ENCODE data around the gene APLP2. TPM values are rescaled to one million over a fixed set of nuclear protein-coding genes. Genes with fewer than 3 reads are reported as not detected.

The APLP2 gene
- total and polyA plus RNA-seq, 2 of the 4 experiments (the other 2 are of a cell fraction), result 127 to 235 TPM

- ChIA-PET CTCF (no interaction called here), POLR2A (ENCODE audit: unreplicated experiment) (no interaction called here)
- no TSS peak for BruUV-seq (replicated peaks)
- Histone ChIP-seq H3K4me3 (ENCODE audit: insufficient read depth, low read depth, low read length) (no peak overlapping the region), H3K14ac (replicated peaks; ENCODE audit: low read depth, low read length) (no peak overlapping the region), H2BK20ac (ENCODE audit: low read depth, low read length) (no peak overlapping the region), H3K36me3 (ENCODE audit: control insufficient read depth, insufficient read depth, low read length) (0 out of 2 replicates have a peak, but pooled peaks cover 2% of the 10 kb centered on the region), H3K9me3 (ENCODE audit: control insufficient read depth, insufficient read depth, low read length) (no peaks in the 10 kb centered on the region), H2AK9ac (replicated peaks; ENCODE audit: low read depth, low read length, poor library complexity) (no peak overlapping the region), H2BK120ac (ENCODE audit: low read depth, low read length) (no peak overlapping the region), H3K79me1 (ENCODE audit: low read depth in 1 of 2, low read length in 2 of 2) (peaks cover 20 to 40% of the 10 kb centered on the region in 2 experiments), H3K27ac (ENCODE audit: insufficient read depth, low read length) (no peak overlapping the region), H4K91ac (ENCODE audit: insufficient read depth, low read depth, low read length) (no peak overlapping the region), H2AFZ (replicated peaks; ENCODE audit: low read length, poor library complexity) (no peak overlapping the region), H2AK5ac (ENCODE audit: low read depth, low read length) (no peak overlapping the region), H3K4ac (ENCODE audit: low read depth, low read length) (no peak overlapping the region), H3K9ac (ENCODE audit: low read depth, low read length) (no peak overlapping the region), H2BK5ac (ENCODE audit: low read depth, low read length, poor library complexity, severe bottlenecking) (no peak overlapping the region), H3K9me1 (ENCODE audit: insufficient read depth, low read length) (peaks cover 10% of the 10 kb centered on the region), H3K18ac (ENCODE audit: low read depth, low read length) (no peak overlapping the region), H3K23ac (ENCODE audit: low read depth, low read length) (no peak overlapping the region), H4K8ac (ENCODE audit: low read depth in 2 of 2, low read length in 2 of 2) (no peak overlapping the region), H3K27me3 (ENCODE audit: control insufficient read depth, insufficient read depth, low read length) (peaks cover 4% of the 10 kb centered on the region), H3K4me2 (ENCODE audit: low read depth, low read length) (no peak overlapping the region), H2BK15ac (ENCODE audit: low read depth, low read length) (no peak overlapping the region), H3K4me1 (ENCODE audit: control insufficient read depth, insufficient read depth, low read length) (peaks cover 5% of the 10 kb centered on the region), H4K5ac (ENCODE audit: low read depth, low read length) (no peak overlapping the region), H3K56ac (ENCODE audit: extremely low read depth, insufficient read depth, low read length) (no peak overlapping the region), H4K20me1 (ENCODE audit: insufficient read depth, low read length) (peaks cover 57% of the 10 kb centered on the region)
- no peak for ATAC-seq (ENCODE audit: low read depth)
- DNase-seq, result no peak
- in situ Hi-C loops (cut with MboI; ENCODE audit: low sequenced_read_pairs) (no loop called here), intact Hi-C loops (cut with micrococcal nuclease) (no loop called here), dilution Hi-C loops (cut with HindIII; ENCODE audit: low sequenced_read_pairs, unreplicated experiment) (no loop called here)
- WGBS, 2 experiments (ENCODE audit: extremely low coverage in 2 of 2, insufficient read length in 1 of 2), result 86% methylated on average over 1 of the region's 4 CpGs; no CpG with 5 or more reads in 1 of the 2 experiments
- TF ChIP-seq CEBPB (IDR thresholded peaks at IDR 0.05; ENCODE audit: low read depth, low read length), result no peak
- TF ChIP-seq, protein P1, sequence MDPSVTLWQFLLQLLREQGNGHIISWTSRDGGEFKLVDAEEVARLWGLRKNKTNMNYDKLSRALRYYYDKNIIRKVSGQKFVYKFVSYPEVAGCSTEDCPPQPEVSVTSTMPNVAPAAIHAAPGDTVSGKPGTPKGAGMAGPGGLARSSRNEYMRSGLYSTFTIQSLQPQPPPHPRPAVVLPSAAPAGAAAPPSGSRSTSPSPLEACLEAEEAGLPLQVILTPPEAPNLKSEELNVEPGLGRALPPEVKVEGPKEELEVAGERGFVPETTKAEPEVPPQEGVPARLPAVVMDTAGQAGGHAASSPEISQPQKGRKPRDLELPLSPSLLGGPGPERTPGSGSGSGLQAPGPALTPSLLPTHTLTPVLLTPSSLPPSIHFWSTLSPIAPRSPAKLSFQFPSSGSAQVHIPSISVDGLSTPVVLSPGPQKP (IDR thresholded peaks at IDR 0.05; ENCODE audit: borderline replicate concordance, low read depth, low read length), result no peak
- no peak for TF ChIP-seq FOS (IDR thresholded peaks at IDR 0.05; ENCODE audit: low read depth, low read length)
- no peak for TF ChIP-seq MAFK (IDR thresholded peaks at IDR 0.05; ENCODE audit: low read depth, low read length)
- no peak for TF ChIP-seq BHLHE40 (IDR thresholded peaks at IDR 0.05; ENCODE audit: low read depth, low read length)
- no peak for TF ChIP-seq MAZ (IDR thresholded peaks at IDR 0.05; ENCODE audit: borderline replicate concordance, low read depth, low read length)
- TF ChIP-seq, protein P2, sequence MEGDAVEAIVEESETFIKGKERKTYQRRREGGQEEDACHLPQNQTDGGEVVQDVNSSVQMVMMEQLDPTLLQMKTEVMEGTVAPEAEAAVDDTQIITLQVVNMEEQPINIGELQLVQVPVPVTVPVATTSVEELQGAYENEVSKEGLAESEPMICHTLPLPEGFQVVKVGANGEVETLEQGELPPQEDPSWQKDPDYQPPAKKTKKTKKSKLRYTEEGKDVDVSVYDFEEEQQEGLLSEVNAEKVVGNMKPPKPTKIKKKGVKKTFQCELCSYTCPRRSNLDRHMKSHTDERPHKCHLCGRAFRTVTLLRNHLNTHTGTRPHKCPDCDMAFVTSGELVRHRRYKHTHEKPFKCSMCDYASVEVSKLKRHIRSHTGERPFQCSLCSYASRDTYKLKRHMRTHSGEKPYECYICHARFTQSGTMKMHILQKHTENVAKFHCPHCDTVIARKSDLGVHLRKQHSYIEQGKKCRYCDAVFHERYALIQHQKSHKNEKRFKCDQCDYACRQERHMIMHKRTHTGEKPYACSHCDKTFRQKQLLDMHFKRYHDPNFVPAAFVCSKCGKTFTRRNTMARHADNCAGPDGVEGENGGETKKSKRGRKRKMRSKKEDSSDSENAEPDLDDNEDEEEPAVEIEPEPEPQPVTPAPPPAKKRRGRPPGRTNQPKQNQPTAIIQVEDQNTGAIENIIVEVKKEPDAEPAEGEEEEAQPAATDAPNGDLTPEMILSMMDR (conservative IDR thresholded peaks at IDR 0.05; ENCODE audit: low read depth, low read length), result no peak
- no peak for TF ChIP-seq RFX5 (IDR thresholded peaks at IDR 0.05; ENCODE audit: low read depth, low read length)
- TF ChIP-seq MXI1 (IDR thresholded peaks at IDR 0.05; ENCODE audit: borderline replicate concordance, low read depth, low read length), result no peak
- TF ChIP-seq RAD21 (IDR thresholded peaks at IDR 0.05; ENCODE audit: low read length), result no peak
- TF ChIP-seq CHD1 (IDR thresholded peaks at IDR 0.05; ENCODE audit: low read depth, low read length), result no peak
- TF ChIP-seq POLR2A (IDR thresholded peaks at IDR 0.05; ENCODE audit: low read depth, low read length), result no peak
- TF ChIP-seq RCOR1 (IDR thresholded peaks at IDR 0.05; ENCODE audit: insufficient replicate concordance, low read length), result no peak
Measured at GRCh38 chr11:130092661-130093060, 23.0 kb downstream of the APLP2 start.
